KOPT-K1 (cell line): ENCODE measurements around the gene GDF10.

ENCODE experiments used
- H3K27ac ChIP-seq: fragments of 200-600 bp; sonication (generic); 2 replicates; pipeline ENCODE4 v1.5.1; 2016; ENCODE audit warnings: antibody characterized with exemption, mild to moderate bottlenecking, low read depth, low read length; ENCODE audit not compliant: poor library complexity, severe bottlenecking
- H3K36me3 ChIP-seq: fragments of 200-600 bp; sonication (generic); 2 replicates; pipeline ENCODE4 v1.5.1; 2017; ENCODE audit warnings: antibody characterized with exemption, mild to moderate bottlenecking, low read length, moderate library complexity; ENCODE audit not compliant: insufficient read depth
- H3K9me3 ChIP-seq: fragments of 200-600 bp; sonication (generic); 2 replicates; pipeline ENCODE4 v1.5.1; 2017; ENCODE audit warnings: antibody characterized with exemption, low read length, mild to moderate bottlenecking; ENCODE audit not compliant: insufficient read depth, poor library complexity, severe bottlenecking

Gene GDF10

DNA sequence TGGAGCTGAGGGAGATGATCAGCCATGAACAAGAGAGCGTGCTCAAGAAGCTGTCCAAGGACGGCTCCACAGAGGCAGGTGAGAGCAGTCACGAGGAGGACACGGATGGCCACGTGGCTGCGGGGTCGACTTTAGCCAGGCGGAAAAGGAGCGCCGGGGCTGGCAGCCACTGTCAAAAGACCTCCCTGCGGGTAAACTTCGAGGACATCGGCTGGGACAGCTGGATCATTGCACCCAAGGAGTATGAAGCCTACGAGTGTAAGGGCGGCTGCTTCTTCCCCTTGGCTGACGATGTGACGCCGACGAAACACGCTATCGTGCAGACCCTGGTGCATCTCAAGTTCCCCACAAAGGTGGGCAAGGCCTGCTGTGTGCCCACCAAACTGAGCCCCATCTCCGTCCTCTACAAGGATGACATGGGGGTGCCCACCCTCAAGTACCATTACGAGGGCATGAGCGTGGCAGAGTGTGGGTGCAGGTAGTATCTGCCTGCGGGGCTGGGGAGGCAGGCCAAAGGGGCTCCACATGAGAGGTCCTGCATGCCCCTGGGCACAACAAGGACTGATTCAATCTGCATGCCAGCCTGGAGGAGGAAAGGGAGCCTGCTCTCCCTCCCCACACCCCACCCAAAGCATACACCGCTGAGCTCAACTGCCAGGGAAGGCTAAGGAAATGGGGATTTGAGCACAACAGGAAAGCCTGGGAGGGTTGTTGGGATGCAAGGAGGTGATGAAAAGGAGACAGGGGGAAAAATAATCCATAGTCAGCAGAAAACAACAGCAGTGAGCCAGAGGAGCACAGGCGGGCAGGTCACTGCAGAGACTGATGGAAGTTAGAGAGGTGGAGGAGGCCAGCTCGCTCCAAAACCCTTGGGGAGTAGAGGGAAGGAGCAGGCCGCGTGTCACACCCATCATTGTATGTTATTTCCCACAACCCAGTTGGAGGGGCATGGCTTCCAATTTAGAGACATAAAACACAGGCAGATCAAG is 25.6 kb downstream of the GDF10 start:
- Histone ChIP-seq H3K27ac (no peak overlapping the region), H3K9me3 (no peaks in the 10 kb centered on the region), H3K36me3 (no peaks in the 10 kb centered on the region)

DNA sequence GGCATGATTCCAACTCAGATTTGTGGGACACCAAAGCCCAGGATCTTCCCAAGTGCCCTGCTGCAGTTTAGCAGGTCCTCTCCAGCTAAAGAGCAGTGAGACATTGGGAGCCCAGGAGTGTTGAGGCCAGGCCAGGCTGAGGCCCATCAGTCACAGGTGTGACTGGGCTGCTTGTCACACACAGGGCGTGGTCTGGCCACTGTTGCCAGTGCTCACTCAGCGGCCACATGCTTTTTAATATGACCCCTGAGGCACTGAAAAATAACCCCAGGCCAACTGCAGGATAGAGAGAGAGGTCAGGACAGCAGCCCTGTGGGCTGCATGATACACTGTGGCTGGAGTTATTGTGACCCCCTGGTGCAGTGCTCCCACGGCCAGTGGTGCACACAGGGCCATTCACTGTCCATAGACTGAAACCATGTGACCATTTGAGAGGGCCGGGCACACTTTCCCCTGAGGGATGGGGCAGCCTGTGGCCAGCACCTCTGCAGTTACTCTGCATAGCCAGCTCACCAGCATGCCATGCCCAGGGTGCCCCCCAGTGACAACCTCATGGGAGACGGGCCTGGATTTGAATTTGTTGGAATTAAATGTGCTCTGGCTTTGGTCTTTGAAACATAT is 26.4 kb downstream of the GDF10 start:
- H3K36me3 ChIP-seq: no peaks in the 10 kb centered on the region
- no peaks in the 10 kb centered on the region for H3K9me3 ChIP-seq
- H3K27ac ChIP-seq: no peak overlapping the region

DNA sequence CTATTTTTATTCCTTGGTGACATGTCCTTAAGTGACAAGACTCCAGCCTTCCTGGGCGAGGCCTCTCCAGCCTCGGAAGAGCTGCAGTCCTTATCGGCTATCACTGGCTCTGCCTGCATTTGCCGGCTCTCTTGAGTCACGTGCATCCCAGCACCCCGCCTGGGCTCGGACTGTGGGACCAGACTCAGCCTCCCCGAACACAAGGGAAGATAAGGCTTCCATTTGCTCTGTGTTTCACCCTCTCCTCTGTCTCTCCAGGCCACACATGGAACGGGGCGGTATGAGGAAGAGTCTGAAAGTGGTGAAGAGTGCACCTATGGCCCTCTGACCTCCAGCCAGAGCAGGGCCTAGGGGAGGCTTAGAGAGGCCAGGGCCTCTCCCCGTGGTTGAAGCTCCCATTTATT is 26.9 kb downstream of the GDF10 start:
- H3K36me3 ChIP-seq: no peaks in the 10 kb centered on the region
- H3K9me3 ChIP-seq: no peaks in the 10 kb centered on the region
- H3K27ac ChIP-seq: no peak overlapping the region

DNA sequence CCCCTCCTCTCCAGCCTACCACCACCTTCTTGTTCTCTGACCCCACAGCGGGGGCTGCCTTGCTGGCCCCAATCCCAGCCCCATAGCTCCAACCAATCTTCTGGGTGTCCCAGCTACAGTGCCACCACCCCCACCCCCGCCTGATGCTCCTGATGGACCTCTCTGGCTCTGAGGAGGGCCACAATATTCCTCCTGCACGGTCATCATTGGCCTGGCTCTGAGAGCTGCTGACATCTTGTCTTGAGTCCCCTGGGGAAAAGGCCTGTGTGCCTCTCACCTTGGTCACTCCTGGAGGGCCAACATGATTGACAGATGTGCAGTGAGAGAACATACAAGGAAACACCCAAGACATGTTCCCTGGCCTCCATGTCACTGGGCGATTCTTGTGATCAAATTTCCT is 29.9 kb downstream of the GDF10 start:
- Histone ChIP-seq H3K36me3 (no peaks in the 10 kb centered on the region), H3K27ac (no peak overlapping the region), H3K9me3 (no peaks in the 10 kb centered on the region)

DNA sequence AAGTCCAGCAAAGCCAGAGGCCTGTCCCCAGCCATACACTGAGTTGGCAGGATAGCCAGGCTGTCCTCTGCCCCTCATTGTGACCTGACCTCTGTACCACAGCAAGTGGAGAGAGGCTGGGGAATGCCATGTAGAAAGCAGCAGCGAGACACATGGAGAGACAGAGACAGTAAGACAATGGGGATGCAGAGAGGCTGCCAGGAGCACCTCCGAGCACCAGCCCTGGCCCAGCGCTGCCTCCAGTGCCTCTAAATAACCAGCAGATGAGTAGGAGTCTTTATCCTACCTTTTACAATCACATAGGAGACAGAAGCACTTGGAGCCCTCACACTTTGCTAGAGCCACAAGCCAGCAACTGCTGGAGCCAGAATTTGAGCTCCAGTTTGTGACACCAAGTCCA is 30.4 kb downstream of the GDF10 start:
- H3K27ac ChIP-seq: no peak overlapping the region

DNA sequence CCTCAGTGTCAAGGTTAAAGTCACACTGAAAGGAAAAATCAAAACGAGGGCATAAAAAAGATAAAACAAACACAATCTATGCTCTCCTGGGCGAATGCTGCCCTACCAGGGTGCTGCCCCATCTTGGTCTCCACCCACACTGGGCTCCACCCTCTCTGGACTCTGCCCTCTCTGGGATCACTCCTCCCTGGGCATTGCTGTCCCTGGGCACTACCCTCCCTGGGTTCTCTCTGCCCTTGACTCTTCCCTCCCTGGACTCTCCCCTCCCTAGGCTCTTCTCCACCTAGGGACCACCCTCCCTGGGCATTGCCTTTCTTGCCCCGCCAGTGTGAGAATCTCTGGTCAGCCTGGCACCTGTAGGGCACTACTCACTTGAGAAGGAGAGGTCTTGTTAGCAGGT is 30.8 kb downstream of the GDF10 start:
- no peak overlapping the region for H3K27ac ChIP-seq
- no peaks in the 10 kb centered on the region for H3K36me3 ChIP-seq
- no peaks in the 10 kb centered on the region for H3K9me3 ChIP-seq

More for the DNA sequence above, 30.4 kb downstream of the GDF10 start:
- no peaks in the 10 kb centered on the region for H3K9me3 ChIP-seq
- H3K36me3 ChIP-seq: no peaks in the 10 kb centered on the region

DNA sequence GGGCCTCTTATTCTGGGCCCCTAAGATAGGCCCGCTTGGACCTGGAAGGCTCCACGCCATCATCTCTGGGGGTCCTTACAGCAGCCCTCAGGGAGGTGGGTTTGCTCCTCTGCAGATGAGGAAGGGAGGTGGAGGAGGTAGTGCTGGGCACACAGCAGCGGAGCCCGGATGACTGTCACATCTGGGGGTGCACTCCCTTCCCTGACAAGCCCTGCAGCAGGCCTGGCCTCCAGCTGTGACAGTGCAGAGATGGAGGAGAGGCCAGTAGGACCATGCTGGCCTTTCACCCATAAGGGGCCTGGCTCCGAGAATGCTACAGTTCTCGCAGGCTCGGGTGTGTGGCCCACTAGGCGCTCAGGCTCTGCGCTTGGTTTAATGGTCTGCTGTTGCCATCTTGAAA is 31.5 kb downstream of the GDF10 start:
- H3K36me3 ChIP-seq: no peaks in the 10 kb centered on the region
- H3K27ac ChIP-seq: no peak overlapping the region
- H3K9me3 ChIP-seq: no peaks in the 10 kb centered on the region

DNA sequence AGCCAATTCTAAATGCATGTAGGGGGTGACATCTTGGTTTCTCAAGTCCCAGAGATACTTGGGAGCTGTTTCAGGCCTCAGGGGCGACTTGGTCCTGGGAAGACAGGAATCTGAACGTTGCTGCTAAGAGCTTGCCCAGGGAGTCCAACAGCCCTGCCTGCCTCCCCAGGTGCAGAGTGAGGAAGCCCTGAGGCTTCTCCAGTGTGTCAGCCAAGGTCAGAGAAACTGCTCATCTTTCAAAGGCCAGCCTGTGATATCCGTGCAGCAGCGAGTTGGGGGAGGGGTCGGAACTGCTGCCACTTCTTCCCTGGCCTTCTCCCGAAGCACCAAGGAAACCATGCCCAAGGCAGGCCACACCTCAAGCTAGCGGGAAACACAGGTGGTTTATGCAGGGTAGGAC is 32.0 kb downstream of the GDF10 start:
- Histone ChIP-seq H3K9me3 (no peaks in the 10 kb centered on the region), H3K36me3 (no peaks in the 10 kb centered on the region), H3K27ac (no peak overlapping the region)

DNA sequence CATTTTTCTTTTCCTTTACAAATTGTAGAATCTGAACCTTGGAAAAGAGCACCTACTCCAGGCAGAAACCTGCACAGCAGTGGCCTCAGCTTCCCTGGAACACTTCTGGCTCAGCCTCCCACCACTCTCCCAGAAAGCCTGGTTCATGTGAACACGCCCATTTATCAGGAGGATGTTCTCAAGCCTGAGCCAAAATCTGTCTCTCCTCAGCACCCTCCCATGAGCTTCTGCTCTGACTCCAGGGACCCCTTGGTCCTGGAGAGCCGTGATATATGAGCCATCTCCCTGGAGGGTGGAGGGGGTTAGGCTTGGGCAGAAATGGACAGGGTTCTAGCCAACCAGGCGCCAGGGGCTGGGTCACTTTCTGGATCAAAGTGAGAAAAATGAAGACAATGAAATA is 32.4 kb downstream of the GDF10 start:
- Histone ChIP-seq H3K27ac (no peak overlapping the region), H3K9me3 (no peaks in the 10 kb centered on the region), H3K36me3 (no peaks in the 10 kb centered on the region)

DNA sequence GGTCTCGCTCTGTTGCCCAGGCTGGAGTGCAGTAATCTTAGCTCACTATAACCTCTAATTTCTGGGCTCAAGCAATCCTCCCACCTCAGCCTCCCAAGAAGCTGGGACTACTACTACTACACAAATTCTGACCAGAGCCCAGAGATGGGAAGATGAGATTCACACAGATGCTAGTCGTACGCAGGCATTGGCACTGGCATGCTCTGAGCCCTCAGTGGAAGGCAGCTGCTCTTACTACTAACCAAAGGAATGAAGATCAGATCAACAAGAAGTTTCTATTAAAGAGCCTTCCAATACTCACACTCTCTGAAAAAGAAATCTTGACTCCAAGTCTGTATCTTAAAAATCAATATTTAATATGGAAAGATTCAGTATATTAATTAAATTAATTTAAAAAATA is 32.9 kb downstream of the GDF10 start:
- Histone ChIP-seq H3K27ac (no peak overlapping the region), H3K36me3 (no peaks in the 10 kb centered on the region), H3K9me3 (no peaks in the 10 kb centered on the region)

DNA sequence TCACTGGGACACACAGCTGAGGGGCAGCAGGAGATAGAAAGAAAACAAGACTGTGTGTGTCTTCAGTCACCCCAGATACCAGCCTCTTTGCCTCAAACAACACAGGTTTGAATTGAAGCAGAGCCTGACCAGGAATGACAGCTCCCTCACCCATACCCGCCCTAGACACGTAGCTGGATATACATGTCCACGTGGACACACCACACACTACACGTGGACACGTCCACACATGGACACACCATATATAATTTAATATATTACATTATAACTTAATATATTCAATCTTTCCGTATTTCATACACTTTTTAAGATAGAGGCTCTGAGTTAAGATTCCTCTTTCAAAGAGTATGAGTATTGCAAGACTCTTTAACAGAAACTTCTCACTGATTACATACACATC is 33.5 kb downstream of the GDF10 start:
- Histone ChIP-seq H3K27ac (no peak overlapping the region), H3K36me3 (no peaks in the 10 kb centered on the region), H3K9me3 (no peaks in the 10 kb centered on the region)

DNA sequence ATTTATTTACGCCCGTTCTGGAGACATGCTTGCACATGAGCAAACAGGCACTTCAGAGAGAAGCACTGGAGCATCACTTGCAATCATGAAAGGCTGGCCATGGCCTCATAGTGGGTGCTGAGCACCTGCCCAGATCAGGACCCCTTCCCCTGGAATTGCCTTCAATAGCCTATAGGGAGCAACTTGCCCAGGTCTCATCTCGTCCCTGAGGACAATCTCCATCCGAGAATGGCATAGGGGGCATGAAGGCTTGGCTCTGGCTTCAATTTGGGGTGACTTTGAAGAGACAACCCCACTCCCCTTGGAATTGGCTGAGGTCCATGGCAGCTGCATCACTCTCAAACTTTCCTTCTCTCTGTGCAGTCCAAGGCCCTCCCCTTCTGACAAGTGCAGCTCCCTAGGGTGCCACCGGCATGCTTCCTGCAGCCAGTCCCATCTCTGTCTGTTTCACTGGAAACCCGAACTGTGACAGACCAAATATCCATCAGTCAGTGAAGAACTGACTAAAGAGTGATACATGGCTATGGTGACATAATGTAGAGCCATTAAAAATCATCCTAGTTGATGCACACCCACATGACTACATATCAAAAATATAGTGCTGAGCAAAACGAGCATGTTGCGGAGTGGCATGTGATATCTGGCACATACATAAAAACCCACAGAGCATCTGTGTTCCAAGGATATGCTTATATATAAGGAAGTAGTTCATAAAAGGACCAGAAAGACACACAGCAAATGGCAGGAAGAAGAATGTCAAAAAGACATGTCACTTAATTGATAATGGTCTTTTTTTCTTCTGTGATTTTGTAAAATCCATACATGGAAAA is 34.7 kb downstream of the GDF10 start:
- Histone ChIP-seq H3K27ac (no peak overlapping the region), H3K36me3 (no peaks in the 10 kb centered on the region), H3K9me3 (no peaks in the 10 kb centered on the region)

DNA sequence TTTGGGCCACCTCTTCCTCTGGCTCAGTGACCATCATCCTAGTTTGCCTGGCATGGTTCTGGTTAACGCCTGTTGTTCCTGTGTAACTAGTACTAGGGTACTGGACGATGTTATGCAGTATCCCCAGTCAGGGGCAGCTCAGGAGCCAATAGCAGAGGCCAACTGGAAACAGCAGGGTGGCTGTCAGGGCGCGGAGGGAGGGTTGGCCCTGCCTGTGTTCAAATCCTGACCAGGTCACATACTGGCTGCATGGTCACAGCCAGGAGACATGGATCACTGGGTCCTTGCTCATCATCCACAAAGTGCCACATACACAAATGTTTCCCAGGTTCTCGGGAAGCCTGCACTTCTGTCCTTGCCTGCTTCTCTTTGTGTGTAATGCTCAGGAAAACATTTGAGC is 35.9 kb downstream of the GDF10 start:
- no peaks in the 10 kb centered on the region for H3K36me3 ChIP-seq
- no peaks in the 10 kb centered on the region for H3K9me3 ChIP-seq
- H3K27ac ChIP-seq: no peak overlapping the region

DNA sequence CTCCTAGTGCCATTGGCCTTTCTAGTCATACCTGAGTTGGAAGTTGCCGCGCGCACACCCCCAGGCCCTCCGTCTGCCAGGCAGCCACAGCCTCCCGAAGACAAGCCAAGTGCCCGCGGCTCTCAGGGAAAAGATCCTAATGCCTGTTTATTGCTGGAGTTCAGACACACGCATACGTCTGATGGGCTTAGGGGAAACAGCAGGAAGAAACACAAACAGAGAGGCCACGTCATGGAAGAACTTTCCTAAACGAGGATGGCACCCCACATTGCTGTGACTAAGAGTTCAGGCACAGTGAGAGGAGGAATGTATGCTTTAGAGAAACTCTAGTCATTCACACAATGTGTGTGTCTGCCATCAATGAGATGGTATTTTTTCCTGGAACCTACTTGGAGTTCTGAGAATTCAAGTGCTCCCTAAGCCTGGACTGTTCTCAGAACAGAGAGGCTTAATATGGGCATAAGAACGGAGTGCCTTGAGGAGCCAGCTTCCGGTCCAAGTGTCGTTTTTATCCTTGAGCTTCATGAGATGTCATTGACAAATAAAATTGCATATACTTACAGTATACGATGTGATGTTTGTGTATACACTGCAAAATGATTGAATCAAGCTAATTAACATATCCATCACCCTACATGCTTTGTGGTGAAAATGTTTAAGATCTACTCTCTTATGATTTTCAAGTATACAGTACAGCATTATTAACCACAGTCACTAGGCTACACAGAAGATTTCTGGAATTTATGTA is 36.6 kb downstream of the GDF10 start:
- no peak overlapping the region for H3K27ac ChIP-seq
- H3K36me3 ChIP-seq: no peaks in the 10 kb centered on the region
- no peaks in the 10 kb centered on the region for H3K9me3 ChIP-seq
